Caco-2 (cell line): ENCODE data around the gene CST8. TPM values are rescaled to one million over a fixed set of nuclear protein-coding genes. Genes with fewer than 3 reads are reported as not detected.

Source experiments
- BruUV-seq: library from RNA; stranded (reverse); fragments of 400-500 nt; replicated peaks from 2 replicates; lab custom pipeline; 2021; lab: Mats Ljungman, UMichigan
- CTCF ChIA-PET: fragments of 300-600 bp; sonication (Branson Sonifier 250); formaldehyde crosslinking; loops from one replicate; lab custom pipeline; 2022; ENCODE audit warnings: antibody characterized with exemption; lab: Charles Lee
- POLR2A ChIA-PET: fragments of 300-600 bp; sonication (Branson Sonifier 250); formaldehyde crosslinking; loops from one replicate; lab custom pipeline; 2022; ENCODE audit warnings: antibody characterized with exemption; lab: Charles Lee
- DNase-seq, 2 experiments: peaks; one replicate each; pipeline versions ENCODE4 v3.0.0 to v3.0.0-alpha.2; 2020 to 2022
- H3K27me3 ChIP-seq: replicated peaks from 2 replicates; pipeline ENCODE4 v1.6.0; 2011; ENCODE audit warnings: low read length; ENCODE audit not compliant: control insufficient read depth, insufficient read depth
- H3K36me3 ChIP-seq: 2 replicates; pipeline ENCODE4 v1.5.1; 2011; ENCODE audit warnings: low read length; ENCODE audit not compliant: control insufficient read depth, insufficient read depth
- H3K4me1 ChIP-seq: fragments of 250-450 bp; sonication (Bioruptor Pico); 2 replicates; pipeline ENCODE4 v1.5.1; 2020; ENCODE audit warnings: mild to moderate bottlenecking
- H3K4me3 ChIP-seq: 2 replicates; pipeline ENCODE4 v1.5.1; 2011; ENCODE audit warnings: low read depth, mild to moderate bottlenecking, control low read depth, low read length
- H3K9me3 ChIP-seq: fragments of 250-450 bp; sonication (Bioruptor Pico); 2 replicates; pipeline ENCODE4 v1.5.1; 2020; ENCODE audit warnings: mild to moderate bottlenecking, moderate library complexity
- H3K27ac Mint-ChIP-seq: one replicate; pipeline ENCODE4 v1.8.0; 2022; ENCODE audit warnings: mixed read lengths; ENCODE audit not compliant: unreplicated experiment
- H3K27me3 Mint-ChIP-seq: one replicate; pipeline ENCODE4 v1.8.0; 2022; ENCODE audit warnings: mixed read lengths; ENCODE audit not compliant: insufficient read depth, unreplicated experiment
- H3K36me3 Mint-ChIP-seq: one replicate; pipeline ENCODE4 v1.8.0; 2022; ENCODE audit warnings: mild to moderate bottlenecking, mixed read lengths; ENCODE audit not compliant: insufficient read depth, unreplicated experiment
- H3K4me1 Mint-ChIP-seq: one replicate; pipeline ENCODE4 v1.8.0; 2022; ENCODE audit warnings: low read depth, mixed read lengths; ENCODE audit not compliant: unreplicated experiment
- H3K4me3 Mint-ChIP-seq: one replicate; pipeline ENCODE4 v1.8.0; 2022; ENCODE audit warnings: mild to moderate bottlenecking, moderate library complexity, mixed read lengths; ENCODE audit not compliant: unreplicated experiment
- H3K9me3 Mint-ChIP-seq: one replicate; pipeline ENCODE4 v1.8.0; 2022; ENCODE audit warnings: mixed read lengths; ENCODE audit not compliant: unreplicated experiment
- intact Hi-C: fragments of 100-400 bp; cut with micrococcal nuclease; formaldehyde crosslinking; loops from one replicate; pipeline ENCODE4 v1.10.0; 2022; ENCODE audit not compliant: unreplicated experiment
- total RNA-seq: library from RNA; stranded (reverse); gene quantifications from 2 replicates; pipeline ENCODE4 v1.2.3, GENCODE V29; 2022
- TF ChIP-seq, protein P1 (sequence below), 2 experiments: fragments of 200-600 bp in 1 of 2; IDR thresholded peaks; 1 replicate in 1 of 2; 2 replicates in 1 of 2; pipeline versions ENCODE4 v1.5.1 to v1.8.0; 2011 to 2022; ENCODE audit warnings: antibody characterized with exemption in 1 of 2, control low read depth in 1 of 2, inconsistent platforms in 1 of 2, low read depth in 1 of 2, low read length in 1 of 2, mild to moderate bottlenecking in 1 of 2, moderate library complexity in 1 of 2; ENCODE audit not compliant: insufficient read depth in 1 of 2, severe bottlenecking in 1 of 2, unreplicated experiment in 1 of 2

CST8 gene
- total RNA-seq, 1 experiment from 2014 or later: not detected

DNA sequence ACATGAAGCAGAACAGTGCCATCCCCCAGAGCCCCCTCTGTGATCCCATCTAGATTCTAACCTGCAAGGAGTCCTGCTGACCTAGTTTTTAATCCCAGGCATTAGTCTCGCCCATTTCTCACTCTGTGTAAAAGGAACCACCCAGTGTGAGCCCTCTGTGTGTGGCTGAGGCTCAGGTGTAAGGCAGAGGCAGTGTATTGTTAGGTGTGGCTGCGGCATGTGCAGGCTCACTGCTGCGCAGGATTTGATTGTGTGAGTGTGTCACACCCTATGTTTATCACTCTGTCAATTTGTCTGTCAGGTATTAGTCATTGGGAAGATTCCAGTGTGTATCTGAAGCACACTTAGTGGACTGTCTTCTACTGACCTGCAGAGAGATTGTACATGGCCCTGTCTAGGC is 13.7 kb upstream of the CST8 start:
- Histone ChIP-seq H3K4me3 (no peak overlapping the region), H3K4me1 (no peaks in the 10 kb centered on the region), H3K36me3 (no peaks in the 10 kb centered on the region), H3K27me3 (no peaks in the 10 kb centered on the region; the same call in 1 of the 2 replicates), H3K9me3 (no peaks in the 10 kb centered on the region)
- H3K27me3 Mint-ChIP-seq: peaks cover 2% of the 10 kb centered on the region
- ChIA-PET CTCF (no interaction called here), POLR2A (no interaction called here)
- intact Hi-C loops: no loop called here
- H3K4me1 Mint-ChIP-seq: no peaks in the 10 kb centered on the region
- H3K9me3 Mint-ChIP-seq: no peaks in the 10 kb centered on the region
- no peaks in the 10 kb centered on the region for H3K36me3 Mint-ChIP-seq
- DNase-seq: no peak
- H3K4me3 Mint-ChIP-seq: no peak overlapping the region
- H3K27ac Mint-ChIP-seq: no peak overlapping the region
- TF ChIP-seq, protein P1, sequence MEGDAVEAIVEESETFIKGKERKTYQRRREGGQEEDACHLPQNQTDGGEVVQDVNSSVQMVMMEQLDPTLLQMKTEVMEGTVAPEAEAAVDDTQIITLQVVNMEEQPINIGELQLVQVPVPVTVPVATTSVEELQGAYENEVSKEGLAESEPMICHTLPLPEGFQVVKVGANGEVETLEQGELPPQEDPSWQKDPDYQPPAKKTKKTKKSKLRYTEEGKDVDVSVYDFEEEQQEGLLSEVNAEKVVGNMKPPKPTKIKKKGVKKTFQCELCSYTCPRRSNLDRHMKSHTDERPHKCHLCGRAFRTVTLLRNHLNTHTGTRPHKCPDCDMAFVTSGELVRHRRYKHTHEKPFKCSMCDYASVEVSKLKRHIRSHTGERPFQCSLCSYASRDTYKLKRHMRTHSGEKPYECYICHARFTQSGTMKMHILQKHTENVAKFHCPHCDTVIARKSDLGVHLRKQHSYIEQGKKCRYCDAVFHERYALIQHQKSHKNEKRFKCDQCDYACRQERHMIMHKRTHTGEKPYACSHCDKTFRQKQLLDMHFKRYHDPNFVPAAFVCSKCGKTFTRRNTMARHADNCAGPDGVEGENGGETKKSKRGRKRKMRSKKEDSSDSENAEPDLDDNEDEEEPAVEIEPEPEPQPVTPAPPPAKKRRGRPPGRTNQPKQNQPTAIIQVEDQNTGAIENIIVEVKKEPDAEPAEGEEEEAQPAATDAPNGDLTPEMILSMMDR (IDR thresholded peaks at IDR 0.05; ENCODE audit: insufficient read depth in 1 of 2, low read depth in 1 of 2, low read length in 1 of 2, severe bottlenecking in 1 of 2, unreplicated experiment in 1 of 2): no peak
- no TSS peak for BruUV-seq

DNA sequence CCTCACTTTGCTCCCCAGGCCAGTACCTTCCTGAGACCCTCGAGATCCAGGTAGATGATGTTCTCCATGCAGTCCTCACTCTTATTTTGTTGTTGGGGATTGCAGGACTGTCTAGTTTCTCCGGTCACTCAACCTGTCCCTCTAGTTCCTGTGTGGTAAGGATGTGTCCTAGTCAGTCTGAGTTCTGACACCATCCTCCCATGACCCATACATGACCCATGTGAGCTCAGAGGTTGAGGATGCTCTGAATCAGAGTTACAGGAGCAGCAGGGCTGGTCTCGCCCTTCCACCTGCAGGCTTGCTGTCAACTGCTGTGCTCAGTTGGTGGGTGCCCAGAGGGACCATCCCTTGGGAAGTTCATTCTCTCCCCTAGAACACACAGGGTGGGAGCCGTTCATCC is 11.9 kb upstream of the CST8 start:
- Histone ChIP-seq H3K27me3 (no peaks in the 10 kb centered on the region; the same call in 1 of the 2 replicates), H3K36me3 (no peaks in the 10 kb centered on the region), H3K9me3 (0 out of 2 replicates have a peak, but pooled peaks cover 3% of the 10 kb centered on the region), H3K4me3 (no peak overlapping the region), H3K4me1 (no peaks in the 10 kb centered on the region)
- Mint-ChIP-seq H3K9me3 (no peaks in the 10 kb centered on the region), H3K27me3 (peaks cover 4% of the 10 kb centered on the region), H3K4me3 (no peak overlapping the region), H3K36me3 (no peaks in the 10 kb centered on the region), H3K4me1 (no peaks in the 10 kb centered on the region), H3K27ac (no peak overlapping the region)
- ChIA-PET POLR2A (no interaction called here), CTCF (no interaction called here)
- no TSS peak for BruUV-seq
- DNase-seq: no peak
- intact Hi-C loops: no loop called here
- TF ChIP-seq, protein P1 (IDR thresholded peaks at IDR 0.05; ENCODE audit: insufficient read depth in 1 of 2, low read depth in 1 of 2, low read length in 1 of 2, severe bottlenecking in 1 of 2, unreplicated experiment in 1 of 2): no peak

DNA sequence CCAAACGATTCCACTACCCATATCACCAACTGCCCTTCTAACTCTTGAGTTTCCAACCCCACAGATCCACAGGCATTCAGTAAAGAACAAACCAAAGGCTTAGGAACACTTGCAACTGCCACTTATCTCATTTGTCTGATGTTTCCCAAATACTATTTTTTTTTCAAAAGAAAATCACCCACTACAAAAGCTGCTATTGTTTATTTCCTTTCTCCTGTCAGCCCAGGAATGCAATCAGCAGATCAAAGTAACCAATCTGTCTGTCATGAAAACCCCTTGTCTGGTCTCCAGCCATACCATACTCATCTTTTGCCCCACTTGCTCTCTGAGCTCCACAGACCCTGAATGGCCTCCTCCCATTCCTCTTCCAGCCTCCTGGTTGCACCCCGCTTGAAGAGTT is 8.8 kb upstream of the CST8 start:
- Mint-ChIP-seq H3K27ac (no peak overlapping the region), H3K27me3 (peaks cover 5% of the 10 kb centered on the region), H3K36me3 (no peaks in the 10 kb centered on the region), H3K9me3 (no peaks in the 10 kb centered on the region), H3K4me3 (no peak overlapping the region), H3K4me1 (no peaks in the 10 kb centered on the region)
- intact Hi-C loops: no loop called here
- H3K27me3 ChIP-seq: no peaks in the 10 kb centered on the region
- H3K4me1 ChIP-seq: no peaks in the 10 kb centered on the region
- CTCF ChIA-PET: no interaction called here
- no peak for DNase-seq
- no TSS peak for BruUV-seq
- H3K9me3 ChIP-seq: 0 out of 2 replicates have a peak, but pooled peaks cover 3% of the 10 kb centered on the region
- H3K36me3 ChIP-seq: no peaks in the 10 kb centered on the region
- POLR2A ChIA-PET: no interaction called here
- TF ChIP-seq, protein P1 (IDR thresholded peaks at IDR 0.05; ENCODE audit: insufficient read depth in 1 of 2, low read depth in 1 of 2, low read length in 1 of 2, severe bottlenecking in 1 of 2, unreplicated experiment in 1 of 2): no peak
- H3K4me3 ChIP-seq: no peak overlapping the region
